Endothelial cell of umbilical vein (primary cell): ENCODE results near the gene GRAMD1B.

ENCODE experiments used
- EZH2 ChIP-seq: IDR thresholded peaks from 2 replicates; pipeline ENCODE4 v1.6.1; 2012; ENCODE audit warnings: borderline replicate concordance, low read depth, mild to moderate bottlenecking, moderate library complexity, low read length, inconsistent platforms; ENCODE audit not compliant: severe bottlenecking
- JUN ChIP-seq: IDR thresholded peaks from 2 replicates; pipeline ENCODE4 v1.6.1; 2011; ENCODE audit warnings: borderline replicate concordance, low read depth; ENCODE audit not compliant: insufficient read length, insufficient read depth
- MYC ChIP-seq: IDR thresholded peaks from one replicate; pipeline ENCODE4 v1.6.1; 2011; ENCODE audit warnings: mild to moderate bottlenecking, low read depth, low read length
- POLR2A ChIP-seq: IDR thresholded peaks from 2 replicates; pipeline ENCODE4 v1.6.1; 2012; ENCODE audit warnings: low read depth, mild to moderate bottlenecking, control low read depth, low read length
- POLR2AphosphoS5 ChIP-seq: IDR thresholded peaks from 2 replicates; pipeline ENCODE4 v1.6.1; 2012; ENCODE audit warnings: low read depth, mild to moderate bottlenecking, control low read depth, low read length, moderate library complexity; ENCODE audit not compliant: insufficient read depth
- TF ChIP-seq, protein P1 (sequence below), 2 donors: IDR thresholded peaks; 1 replicate in 1 of 2; 2 replicates in 1 of 2; pipeline ENCODE4 v1.5.1; 2011; ENCODE audit warnings: low read length in 2 of 2, mild to moderate bottlenecking in 2 of 2, moderate library complexity in 2 of 2, control low read depth in 1 of 2, inconsistent platforms in 1 of 2, low read depth in 1 of 2; ENCODE audit not compliant: insufficient read depth in 1 of 2; ENCODE audit errors: extremely low read depth in 1 of 2
- TF ChIP-seq, protein P2 (sequence below): IDR thresholded peaks from 2 replicates; pipeline ENCODE4 v1.6.1; 2011; ENCODE audit not compliant: insufficient read depth, insufficient read length

DNA sequence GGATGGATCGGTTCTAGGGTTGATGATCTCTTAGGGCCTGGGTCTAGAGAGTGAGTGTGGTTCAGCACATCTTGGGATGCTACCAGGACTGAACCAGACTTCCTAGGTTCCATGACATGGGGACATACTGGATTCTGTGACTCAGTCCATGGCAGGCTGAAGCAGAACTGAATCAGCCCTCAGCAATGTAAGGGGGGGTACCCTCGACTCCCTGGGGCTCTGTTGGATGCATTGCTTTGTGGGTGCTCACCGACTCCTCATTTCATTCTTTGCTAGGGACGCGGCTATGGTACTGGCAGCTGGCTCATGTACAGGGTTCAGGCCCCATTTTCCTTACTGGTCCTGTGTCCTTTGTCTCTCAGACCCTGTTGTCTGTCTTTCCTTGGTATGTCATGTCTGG, 733 bp upstream of the GRAMD1B start:
- TF ChIP-seq, protein P1, sequence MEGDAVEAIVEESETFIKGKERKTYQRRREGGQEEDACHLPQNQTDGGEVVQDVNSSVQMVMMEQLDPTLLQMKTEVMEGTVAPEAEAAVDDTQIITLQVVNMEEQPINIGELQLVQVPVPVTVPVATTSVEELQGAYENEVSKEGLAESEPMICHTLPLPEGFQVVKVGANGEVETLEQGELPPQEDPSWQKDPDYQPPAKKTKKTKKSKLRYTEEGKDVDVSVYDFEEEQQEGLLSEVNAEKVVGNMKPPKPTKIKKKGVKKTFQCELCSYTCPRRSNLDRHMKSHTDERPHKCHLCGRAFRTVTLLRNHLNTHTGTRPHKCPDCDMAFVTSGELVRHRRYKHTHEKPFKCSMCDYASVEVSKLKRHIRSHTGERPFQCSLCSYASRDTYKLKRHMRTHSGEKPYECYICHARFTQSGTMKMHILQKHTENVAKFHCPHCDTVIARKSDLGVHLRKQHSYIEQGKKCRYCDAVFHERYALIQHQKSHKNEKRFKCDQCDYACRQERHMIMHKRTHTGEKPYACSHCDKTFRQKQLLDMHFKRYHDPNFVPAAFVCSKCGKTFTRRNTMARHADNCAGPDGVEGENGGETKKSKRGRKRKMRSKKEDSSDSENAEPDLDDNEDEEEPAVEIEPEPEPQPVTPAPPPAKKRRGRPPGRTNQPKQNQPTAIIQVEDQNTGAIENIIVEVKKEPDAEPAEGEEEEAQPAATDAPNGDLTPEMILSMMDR (IDR thresholded peaks at IDR 0.05; ENCODE audit: extremely low read depth in 1 of 2, insufficient read depth in 1 of 2, low read depth in 1 of 2, low read length in 2 of 2): no peak
- no peak for TF ChIP-seq EZH2
- TF ChIP-seq POLR2AphosphoS5: no peak
- TF ChIP-seq, protein P2, sequence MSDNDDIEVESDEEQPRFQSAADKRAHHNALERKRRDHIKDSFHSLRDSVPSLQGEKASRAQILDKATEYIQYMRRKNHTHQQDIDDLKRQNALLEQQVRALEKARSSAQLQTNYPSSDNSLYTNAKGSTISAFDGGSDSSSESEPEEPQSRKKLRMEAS: no peak
- no peak for TF ChIP-seq POLR2A
- TF ChIP-seq JUN: no peak
- TF ChIP-seq MYC: no peak
